ENCODE data around the gene CSNK1A1L. TPM values are rescaled to one million over a fixed set of nuclear protein-coding genes. Genes with fewer than 3 reads are reported as not detected.

The CSNK1A1L gene
- total and polyA plus RNA-seq, 8 donors: not detected

DNA sequence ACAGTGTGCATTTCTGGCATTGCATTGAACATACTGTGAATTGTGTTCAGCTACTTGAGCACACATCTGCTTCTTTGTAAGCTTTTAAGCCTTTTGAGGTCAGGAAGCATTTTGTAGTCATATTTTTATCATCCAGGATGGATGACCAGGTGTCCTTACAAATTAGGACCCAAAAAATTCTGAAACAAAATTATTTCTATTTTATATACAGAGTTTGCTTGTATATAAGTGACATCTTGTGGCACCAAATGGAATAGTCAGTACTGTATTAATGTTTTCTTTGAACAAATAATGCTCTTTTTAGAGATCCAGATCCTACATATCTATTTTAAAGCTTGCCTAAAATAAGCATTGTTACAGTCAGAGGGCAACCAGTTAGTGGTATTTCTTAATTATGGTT, 36.5 kb downstream of the CSNK1A1L start:
- no peak for DNase-seq
- TF ChIP-seq POLR2A (IDR thresholded peaks at IDR 0.05) (no peak), EP300 (IDR thresholded peaks at IDR 0.05) (no peak), POLR2AphosphoS5 (IDR thresholded peaks at IDR 0.05) (no peak)
- TF ChIP-seq, protein P1, sequence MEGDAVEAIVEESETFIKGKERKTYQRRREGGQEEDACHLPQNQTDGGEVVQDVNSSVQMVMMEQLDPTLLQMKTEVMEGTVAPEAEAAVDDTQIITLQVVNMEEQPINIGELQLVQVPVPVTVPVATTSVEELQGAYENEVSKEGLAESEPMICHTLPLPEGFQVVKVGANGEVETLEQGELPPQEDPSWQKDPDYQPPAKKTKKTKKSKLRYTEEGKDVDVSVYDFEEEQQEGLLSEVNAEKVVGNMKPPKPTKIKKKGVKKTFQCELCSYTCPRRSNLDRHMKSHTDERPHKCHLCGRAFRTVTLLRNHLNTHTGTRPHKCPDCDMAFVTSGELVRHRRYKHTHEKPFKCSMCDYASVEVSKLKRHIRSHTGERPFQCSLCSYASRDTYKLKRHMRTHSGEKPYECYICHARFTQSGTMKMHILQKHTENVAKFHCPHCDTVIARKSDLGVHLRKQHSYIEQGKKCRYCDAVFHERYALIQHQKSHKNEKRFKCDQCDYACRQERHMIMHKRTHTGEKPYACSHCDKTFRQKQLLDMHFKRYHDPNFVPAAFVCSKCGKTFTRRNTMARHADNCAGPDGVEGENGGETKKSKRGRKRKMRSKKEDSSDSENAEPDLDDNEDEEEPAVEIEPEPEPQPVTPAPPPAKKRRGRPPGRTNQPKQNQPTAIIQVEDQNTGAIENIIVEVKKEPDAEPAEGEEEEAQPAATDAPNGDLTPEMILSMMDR (IDR thresholded peaks at IDR 0.05): no peak
- intact Hi-C loops (cut with DNase I; ENCODE audit: low total_unique reads): no loop called here
- H3K4me1 ChIP-seq: no peaks in the 10 kb centered on the region
- H3K27ac ChIP-seq: no peak overlapping the region
- H3K4me3 ChIP-seq: no peak overlapping the region
- H3K27me3 ChIP-seq: no peaks in the 10 kb centered on the region
- no peaks in the 10 kb centered on the region for H3K36me3 ChIP-seq
- no peaks in the 10 kb centered on the region for H3K9me3 ChIP-seq

DNA sequence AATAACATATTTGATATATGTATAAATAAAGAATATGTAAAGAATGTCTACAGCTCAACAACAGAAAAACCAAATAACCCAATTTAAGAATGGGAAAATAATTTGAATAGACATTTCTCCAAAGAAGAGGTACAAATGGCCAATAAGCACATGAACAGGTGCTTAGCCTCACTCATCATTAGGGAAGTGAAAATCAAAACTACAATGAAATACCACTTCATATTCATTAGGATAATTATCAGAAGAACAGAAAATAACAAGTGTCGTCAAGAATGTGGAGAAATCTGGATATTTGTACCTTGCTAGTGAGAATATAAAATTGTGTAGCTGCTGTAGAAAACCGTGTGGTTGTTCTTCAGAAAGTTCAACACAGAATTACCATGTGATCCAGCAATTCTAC, 37.6 kb downstream of the CSNK1A1L start:
- no peaks in the 10 kb centered on the region for H3K36me3 ChIP-seq
- no peak overlapping the region for H3K4me3 ChIP-seq
- H3K27ac ChIP-seq: no peak overlapping the region
- WGBS, 5 donors: 60 to 85% (median 78%) methylated on average over 2 of the region's 2 CpGs
- no peaks in the 10 kb centered on the region for H3K9me3 ChIP-seq
- TF ChIP-seq EP300 (IDR thresholded peaks at IDR 0.05): no peak
- TF ChIP-seq, protein P1 (IDR thresholded peaks at IDR 0.05): no peak
- no peaks in the 10 kb centered on the region for H3K4me1 ChIP-seq
- DNase-seq: no peak
- H3K27me3 ChIP-seq: no peaks in the 10 kb centered on the region
- intact Hi-C loops (cut with DNase I; ENCODE audit: low total_unique reads): no loop called here

DNA sequence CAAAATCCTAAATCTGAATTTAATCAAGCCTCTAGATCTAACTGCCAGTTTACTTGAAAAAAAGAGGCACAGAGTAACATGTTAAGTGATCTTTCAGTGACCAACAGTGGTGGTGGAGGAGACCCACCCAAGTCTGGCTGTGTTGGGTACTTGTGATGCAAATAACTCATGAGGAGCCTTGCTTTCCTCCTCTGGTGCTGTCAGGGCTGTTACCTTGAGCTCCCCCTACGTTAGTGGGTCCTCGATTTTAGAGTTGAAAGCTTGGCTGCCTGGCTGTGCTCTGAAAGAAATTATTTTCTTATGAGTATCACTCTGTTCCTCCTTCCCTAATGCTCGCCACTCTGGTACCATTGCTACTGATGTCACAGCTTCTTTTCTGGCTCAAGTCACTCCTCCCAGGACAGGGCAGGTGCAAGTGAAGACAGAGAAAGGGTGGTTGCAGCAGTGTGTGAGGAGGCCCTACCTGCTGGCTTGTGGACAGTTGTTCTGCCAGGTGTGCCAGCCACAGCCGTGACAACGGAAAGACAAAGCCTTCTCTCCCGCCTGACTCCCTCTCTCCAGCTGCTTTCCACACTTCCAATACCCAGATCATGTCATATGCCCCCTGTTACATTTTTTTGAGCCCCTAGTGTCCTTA, 39.5 kb downstream of the CSNK1A1L start:
- H3K4me1 ChIP-seq: no peaks in the 10 kb centered on the region
- TF ChIP-seq, protein P1 (IDR thresholded peaks at IDR 0.05): no peak
- TF ChIP-seq EP300 (IDR thresholded peaks at IDR 0.05) (no peak), POLR2A (IDR thresholded peaks at IDR 0.05) (no peak), POLR2AphosphoS5 (IDR thresholded peaks at IDR 0.05) (no peak)
- no peaks in the 10 kb centered on the region for H3K36me3 ChIP-seq
- H3K27me3 ChIP-seq: no peaks in the 10 kb centered on the region
- H3K9me3 ChIP-seq: no peaks in the 10 kb centered on the region
- 76 to 85% (median 77%) methylated on average over 6 of the region's 6 CpGs for WGBS, 5 donors
- DNase-seq: no peak
- H3K4me3 ChIP-seq: no peak overlapping the region
- intact Hi-C loops (cut with DNase I; ENCODE audit: low total_unique reads): no loop called here
- no peak overlapping the region for H3K27ac ChIP-seq

DNA sequence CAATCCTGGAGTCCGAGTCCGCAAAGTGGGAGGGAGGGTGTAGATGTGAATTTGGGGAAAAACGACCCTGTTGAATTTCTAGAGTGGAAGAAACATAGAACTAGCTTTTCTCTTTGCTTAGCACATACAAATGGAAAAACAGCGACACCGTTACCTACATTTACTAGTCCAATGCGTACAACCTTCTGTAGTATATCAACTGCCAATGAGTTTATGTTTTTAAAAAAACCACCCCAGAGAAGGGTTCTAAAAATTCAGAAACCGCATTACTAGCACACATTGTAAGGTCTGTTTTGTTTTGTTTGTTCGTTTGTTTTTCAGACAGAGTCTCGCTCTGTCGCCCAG, 45.6 kb downstream of the CSNK1A1L start:
- Histone ChIP-seq H3K36me3 (peaks cover 0 to 4% (median 0%) of the 10 kb centered on the region in 4 donors), H3K27me3 (no peaks in the 10 kb centered on the region), H3K4me1 (peaks cover 7 to 33% (median 21%) of the 10 kb centered on the region in 4 donors), H3K27ac (peak overlapping the region; percentile 90 to 96 (median 95)), H3K4me3 (peak overlapping the region; percentile 86 to 94 (median 87)), H3K9me3 (no peaks in the 10 kb centered on the region)
- TF ChIP-seq POLR2AphosphoS5 (IDR thresholded peaks at IDR 0.05) (no peak), POLR2A (IDR thresholded peaks at IDR 0.05) (no peak)
- no peak for DNase-seq
- intact Hi-C loops (cut with DNase I; ENCODE audit: low total_unique reads): no loop called here
- WGBS, 5 donors: 14 to 19% (median 17%) methylated on average over 10 of the region's 10 CpGs
